Astrocyte of the cerebellum (primary cell): ENCODE data around the gene DNAJC7.
A peak's percentile ranks its signal among the peaks of the same experiment; 100 is the strongest.
"Not testable (repeated sequence)": the region's sequence is repeated elsewhere in the genome, so short reads cannot be mapped to it uniquely, and the experiment has no call there.

Experiments
- DNase-seq: peaks from one replicate; pipeline ENCODE4 v3.0.0-alpha.2; 2011; ENCODE audit warnings: low read depth
- H3K4me3 ChIP-seq: 2 replicates; pipeline ENCODE4 v1.5.1; 2011; ENCODE audit warnings: mild to moderate bottlenecking, low read depth, low read length, moderate library complexity
- CTCF ChIP-seq: IDR thresholded peaks from 2 replicates; pipeline ENCODE4 v1.5.1; 2012; ENCODE audit warnings: low read length, low read depth, moderate library complexity, mild to moderate bottlenecking; ENCODE audit errors: missing control alignments
- in situ Hi-C: cut with HindIII; loops from 2 replicates; pipeline ENCODE4 v1.10.0; 2017; ENCODE audit warnings: low sequenced_read_pairs

DNAJC7 gene

DNA sequence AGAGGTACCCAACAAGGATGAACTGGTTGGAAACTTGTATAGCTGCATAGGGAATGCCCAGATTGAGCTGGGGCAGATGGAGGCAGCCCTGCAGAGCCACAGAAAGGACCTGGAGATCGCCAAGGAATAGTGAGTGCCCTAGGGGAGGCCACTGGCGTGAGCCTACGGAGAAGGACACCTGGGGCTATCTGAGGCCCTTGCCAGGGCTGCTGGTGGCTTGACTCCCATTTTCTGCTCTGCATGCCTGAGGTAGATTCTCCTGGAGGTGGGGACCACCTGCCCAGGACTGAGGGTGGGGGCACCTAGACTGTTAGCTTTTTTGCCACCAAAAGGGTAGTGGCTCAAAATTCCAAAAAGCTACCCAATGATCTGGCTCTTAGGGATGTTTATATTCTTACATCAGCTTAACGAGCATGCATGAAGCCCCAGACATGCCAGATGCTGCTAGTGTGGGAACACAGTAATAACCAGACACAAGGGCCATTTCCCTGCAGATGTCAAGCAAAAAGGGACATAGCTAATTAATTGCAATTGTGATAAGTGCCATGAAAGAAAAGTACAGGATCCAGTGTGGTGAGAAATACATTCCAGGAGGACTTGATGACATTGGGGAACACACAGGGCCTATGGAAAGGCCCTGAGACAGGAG lies 78.1 kb downstream of the DNAJC7 start:
- in situ Hi-C loops, result no loop called here
- no peak for TF ChIP-seq CTCF
- no peak overlapping the region for H3K4me3 ChIP-seq
- DNase-seq, result no peak

GRCh38 chr17:41937970-41938954 lies 79.0 kb downstream of the DNAJC7 start:
- TF ChIP-seq CTCF, result no peak
- in situ Hi-C loops, result no loop called here
- no peak for DNase-seq
- no peak overlapping the region for H3K4me3 ChIP-seq

DNA sequence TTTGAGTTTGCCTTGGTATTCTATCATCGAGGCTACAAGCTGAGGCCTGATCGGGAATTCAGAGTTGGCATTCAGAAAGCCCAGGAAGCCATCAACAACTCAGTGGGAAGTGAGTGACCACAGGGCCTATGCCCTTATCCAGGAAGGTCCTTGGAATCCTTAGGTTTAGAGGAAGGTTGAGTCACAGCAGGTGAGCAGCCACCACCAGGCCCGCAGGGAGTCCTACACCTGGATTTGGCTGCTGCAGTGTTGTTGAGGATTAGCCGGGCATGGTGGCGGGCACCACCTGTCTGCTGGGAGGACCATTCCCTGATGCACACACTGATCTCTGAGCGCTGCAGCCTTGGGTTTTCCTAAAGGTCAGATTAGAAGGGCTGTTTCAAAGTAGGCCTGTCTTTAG lies 81.6 kb downstream of the DNAJC7 start:
- no peak overlapping the region for H3K4me3 ChIP-seq
- DNase-seq, result no peak
- TF ChIP-seq CTCF, result no peak
- in situ Hi-C loops, result no loop called here

GRCh38 chr17:41932816-41933389 lies 84.3 kb downstream of the DNAJC7 start:
- in situ Hi-C loops, result no loop called here
- H3K4me3 ChIP-seq, result no peak overlapping the region
- no peak for DNase-seq
- TF ChIP-seq CTCF, result no peak

- H3K4me3 ChIP-seq, in situ Hi-C loops, DNase-seq: not testable (repeated sequence)
Observed at GRCh38 chr17:41931715-41932114, 85.5 kb downstream of the DNAJC7 start.

DNA sequence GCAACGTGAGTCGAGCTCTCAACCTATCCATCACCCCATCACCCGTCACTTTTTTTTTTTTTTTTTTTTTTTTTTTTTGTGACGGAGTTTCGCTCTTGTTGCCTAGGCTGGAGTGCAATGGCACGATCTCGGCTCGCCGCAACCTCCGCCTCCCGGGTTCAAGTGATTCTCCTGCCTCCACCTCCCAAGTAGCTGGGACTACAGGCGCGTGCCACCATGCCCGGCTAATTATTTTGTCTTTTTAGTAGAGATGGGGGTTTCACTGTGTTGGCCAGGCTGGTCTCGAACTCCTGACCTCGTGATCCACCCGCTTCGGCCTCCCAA lies 86.4 kb downstream of the DNAJC7 start:
- in situ Hi-C loops, DNase-seq: not testable (repeated sequence)
- H3K4me3 ChIP-seq, result peak overlapping the region; percentile 59

DNA sequence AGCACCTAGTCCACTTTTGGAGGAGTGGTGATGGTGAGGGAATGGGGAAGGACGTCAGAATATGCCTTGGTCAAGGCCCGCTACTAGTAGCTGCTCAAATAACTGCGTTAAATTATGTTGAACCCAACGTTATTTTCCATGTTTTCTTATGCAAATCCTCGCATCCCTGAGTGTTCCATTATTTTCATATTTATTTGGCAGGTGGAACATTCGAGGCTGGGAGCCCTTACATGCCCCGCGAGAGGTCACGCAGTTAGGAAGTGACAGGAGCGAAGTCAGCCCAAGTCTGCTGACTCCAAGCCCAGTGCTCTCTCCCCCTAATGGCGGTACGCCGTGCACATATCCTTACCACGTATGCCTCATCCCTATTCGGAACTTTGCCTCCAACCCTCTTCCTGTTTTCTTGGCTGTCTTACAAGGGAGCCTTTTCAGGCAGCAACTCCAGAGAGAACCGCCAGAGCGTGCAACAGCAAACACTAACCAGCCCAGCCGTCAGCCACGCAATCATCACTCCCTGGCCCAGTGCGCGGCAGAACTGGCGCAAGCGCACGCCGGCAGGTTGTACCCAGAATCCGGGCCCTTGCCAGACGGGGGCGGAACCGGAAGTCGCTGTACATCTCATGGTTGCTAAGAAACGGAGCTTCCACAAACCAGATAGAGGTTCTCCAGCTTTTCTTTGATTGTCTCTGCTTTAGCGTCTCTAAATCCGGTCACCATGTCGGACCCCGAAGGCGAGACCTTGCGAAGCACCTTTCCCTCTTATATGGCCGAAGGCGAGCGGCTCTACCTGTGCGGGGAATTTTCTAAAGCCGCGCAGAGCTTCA lies 87.0 kb downstream of the DNAJC7 start, which contains the start of gene ODAD4:
Gene ODAD4, plus strand, starts transcription at position 609 of the 824 bp plus-strand sequence. Its CDS starts 107 bp downstream, at position 716.
- peak within 1 kb of the TSS; percentile 59 for H3K4me3 ChIP-seq
- TF ChIP-seq CTCF, result peak; percentile 56
- peak; percentile 95 for DNase-seq
- in situ Hi-C loops, result no loop called here
